Loucy (cell line): ENCODE data around the gene VWA5A.

Experiments
- CTCF ChIP-seq: fragments of 200-600 bp; sonication (generic); conservative IDR thresholded peaks from 2 replicates; pipeline ENCODE4 v1.5.1; 2014; ENCODE audit warnings: mild to moderate bottlenecking, antibody characterized with exemption, low read length
- EZH2phosphoT487 ChIP-seq: fragments of 200-600 bp; IDR thresholded peaks from 2 replicates; pipeline ENCODE4 v1.6.1; 2018; ENCODE audit warnings: antibody characterized with exemption, mild to moderate bottlenecking, moderate library complexity, borderline replicate concordance

- TF ChIP-seq CTCF (no peak), EZH2phosphoT487 (no peak)
Observed at GRCh38 chr11:124114942-124115781, at the start of gene VWA5A.
